Fibroblast of the aortic adventitia (primary cell): ENCODE results near the gene TTC39A. TPM values are rescaled to one million over a fixed set of nuclear protein-coding genes. Genes with fewer than 3 reads are reported as not detected.

ENCODE experiments used
- DNase-seq: peaks from one replicate; pipeline ENCODE4 v3.0.0-alpha.2; 2010; ENCODE audit warnings: low read depth
- H3K4me3 ChIP-seq: 2 replicates; pipeline ENCODE4 v1.5.1; 2011; ENCODE audit warnings: low read depth, mild to moderate bottlenecking, control low read depth, low read length, moderate library complexity
- CTCF ChIP-seq: IDR thresholded peaks from 2 replicates; pipeline ENCODE4 v1.5.1; 2011; ENCODE audit warnings: mild to moderate bottlenecking, low read length, control low read depth, inconsistent platforms; ENCODE audit not compliant: insufficient read depth
- total RNA-seq: library from RNA; depleted of rRNA; stranded (reverse); fragments of >200 nt; gene quantifications from 2 replicates; pipeline ENCODE4 v1.2.3, GENCODE V29; 2012; ENCODE audit warnings: low replicate concordance

The TTC39A gene
- total RNA-seq, 1 donor, result 2.0 TPM

GRCh38 chr1:51299981-51300670 lies 30.2 kb downstream of the TTC39A start:
- no peak overlapping the region for H3K4me3 ChIP-seq
- no peak for DNase-seq
- TF ChIP-seq CTCF, result no peak

GRCh38 chr1:51299185-51299885 lies 31.0 kb downstream of the TTC39A start:
- no peak for TF ChIP-seq CTCF
- no peak overlapping the region for H3K4me3 ChIP-seq
- no peak for DNase-seq

- no peak for TF ChIP-seq CTCF
- no peak for DNase-seq
- H3K4me3 ChIP-seq, result no peak overlapping the region
Observed at GRCh38 chr1:51298322-51298705, 32.0 kb downstream of the TTC39A start.

- H3K4me3 ChIP-seq, result no peak overlapping the region
- no peak for DNase-seq
- no peak for TF ChIP-seq CTCF
Observed at GRCh38 chr1:51297401-51298321, 32.7 kb downstream of the TTC39A start.

- peak; percentile 79 for DNase-seq
- H3K4me3 ChIP-seq, result peak overlapping the region; percentile 44
- peak; percentile 99 for TF ChIP-seq CTCF
Observed at GRCh38 chr1:51296383-51297357, 33.7 kb downstream of the TTC39A start.

GRCh38 chr1:51295926-51296325 lies 34.4 kb downstream of the TTC39A start:
- no peak for DNase-seq
- H3K4me3 ChIP-seq, result no peak overlapping the region
- no peak for TF ChIP-seq CTCF
